Liver (tissue), 9 donors: Measurements from ENCODE around the gene MAPK1IP1L. TPM values are rescaled to one million over a fixed set of nuclear protein-coding genes. Genes with fewer than 3 reads are reported as not detected.

Experiments
- DNase-seq: peaks from one replicate; pipeline ENCODE4 v3.0.0-alpha.2; 2017; ENCODE audit warnings: low spot score
- H3K27ac ChIP-seq, 2 donors: one replicate each; pipeline ENCODE4 v1.7.0; 2013; ENCODE audit warnings: inconsistent platforms in 2 of 2, low read length in 2 of 2, control low read depth in 1 of 2, low read depth in 1 of 2, mild to moderate bottlenecking in 1 of 2
- H3K27me3 ChIP-seq, 4 donors: one replicate each; pipeline versions ENCODE4 v1.6.1 to v1.7.0; 2013; ENCODE audit warnings: low read length in 3 of 4, inconsistent platforms in 1 of 4, mild to moderate bottlenecking in 1 of 4, moderate library complexity in 1 of 4; ENCODE audit not compliant: control insufficient read depth in 4 of 4, insufficient read depth in 4 of 4
- H3K36me3 ChIP-seq, 4 donors: one replicate each; pipeline versions ENCODE4 v1.6.1 to v1.7.0; 2013; ENCODE audit warnings: low read length in 3 of 4, mild to moderate bottlenecking in 3 of 4, low read depth in 1 of 4, moderate library complexity in 1 of 4; ENCODE audit not compliant: control insufficient read depth in 4 of 4, insufficient read depth in 3 of 4
- H3K4me1 ChIP-seq, 4 donors: one replicate each; pipeline versions ENCODE4 v1.6.1 to v1.7.0; 2013; ENCODE audit warnings: low read length in 3 of 4, mild to moderate bottlenecking in 3 of 4, moderate library complexity in 1 of 4; ENCODE audit not compliant: control insufficient read depth in 4 of 4, insufficient read depth in 4 of 4
- H3K4me3 ChIP-seq, 3 donors: one replicate each; pipeline versions ENCODE4 v1.6.1 to v1.7.0; 2013; ENCODE audit warnings: low read length in 3 of 3, control low read depth in 1 of 3, low read depth in 1 of 3, mild to moderate bottlenecking in 1 of 3
- H3K9ac ChIP-seq, 2 donors: one replicate each; pipeline ENCODE4 v1.7.0; 2013; ENCODE audit warnings: low read length in 2 of 2, mild to moderate bottlenecking in 2 of 2, moderate library complexity in 2 of 2, control low read depth in 1 of 2, low read depth in 1 of 2
- H3K9me3 ChIP-seq, 4 donors: one replicate each; pipeline versions ENCODE4 v1.6.1 to v1.7.0; 2013; ENCODE audit warnings: low read length in 3 of 4; ENCODE audit not compliant: control insufficient read depth in 4 of 4
- EGR1 ChIP-seq, 2 donors: IDR thresholded peaks; 2 replicates each; pipeline ENCODE4 v1.6.1; 2016 to 2018; ENCODE audit warnings: antibody characterized with exemption in 2 of 2, low read depth in 2 of 2
- FOXA1 ChIP-seq: IDR thresholded peaks from 2 replicates; pipeline ENCODE4 v1.6.1; 2016; ENCODE audit warnings: antibody characterized with exemption
- FOXA2 ChIP-seq: IDR thresholded peaks from 2 replicates; pipeline ENCODE4 v1.6.1; 2016; ENCODE audit warnings: antibody characterized with exemption
- GABPA ChIP-seq, 2 donors: IDR thresholded peaks in 1 of 2; conservative IDR thresholded peaks in 1 of 2; 2 replicates each; pipeline ENCODE4 v1.6.1; 2016; ENCODE audit warnings: antibody characterized with exemption in 2 of 2, mild to moderate bottlenecking in 1 of 2, moderate library complexity in 1 of 2
- HNF4A ChIP-seq, 2 donors: conservative IDR thresholded peaks; 2 replicates each; pipeline ENCODE4 v1.6.1; 2016; ENCODE audit warnings: antibody characterized with exemption in 2 of 2, mild to moderate bottlenecking in 2 of 2
- HNF4G ChIP-seq: IDR thresholded peaks from 2 replicates; pipeline ENCODE4 v1.6.1; 2016; ENCODE audit warnings: antibody characterized with exemption
- JUND ChIP-seq, 2 donors: IDR thresholded peaks; 2 replicates each; pipeline ENCODE4 v1.6.1; 2016; ENCODE audit warnings: antibody characterized with exemption in 2 of 2
- NR2F2 ChIP-seq: IDR thresholded peaks from 2 replicates; pipeline ENCODE4 v1.6.1; 2016; ENCODE audit warnings: antibody characterized with exemption
- RAD21 ChIP-seq, 2 donors: IDR thresholded peaks; 2 replicates each; pipeline ENCODE4 v1.6.1; 2016; ENCODE audit warnings: antibody characterized with exemption in 2 of 2, mild to moderate bottlenecking in 2 of 2
- RXRA ChIP-seq, 2 donors: IDR thresholded peaks; 2 replicates each; pipeline ENCODE4 v1.6.1; 2017 to 2018; ENCODE audit warnings: antibody characterized with exemption in 2 of 2, mild to moderate bottlenecking in 1 of 2
- SP1 ChIP-seq: IDR thresholded peaks from 2 replicates; pipeline ENCODE4 v1.6.1; 2018; ENCODE audit warnings: antibody characterized with exemption, mild to moderate bottlenecking
- TAF1 ChIP-seq: conservative IDR thresholded peaks from 2 replicates; pipeline ENCODE4 v1.6.1; 2016; ENCODE audit warnings: antibody characterized with exemption, mild to moderate bottlenecking
- YY1 ChIP-seq: IDR thresholded peaks from 2 replicates; pipeline ENCODE4 v1.6.1; 2016; ENCODE audit warnings: antibody characterized with exemption, mild to moderate bottlenecking
- WGBS: extraction: QIAGEN DNeasy Blood & Tissue Kit; methylation state at CpG from one replicate; pipeline ENCODE4 v1.1.7; 2013; 5-methylcytosine and 5-hydroxymethylcytosine counted together
- polyA plus RNA-seq, 2 donors: library from polyadenylated mRNA; stranded (reverse) in 1 of 2; unstranded in 1 of 2; fragments of 200-250 nt in 1 of 2; fragments of >200 nt in 1 of 2; fragmentation: Nextera tagmentation in 1 of 2; extraction: Ambion mirVana in 1 of 2; gene quantifications; one replicate each; pipeline versions ENCODE4 v1.2.1 to v1.2.3, GENCODE V29; 2013 to 2015
- total RNA-seq, 2 donors: library from RNA; depleted of rRNA; stranded (reverse); fragments of >200 nt; gene quantifications; one replicate each; pipeline ENCODE4 v1.2.3, GENCODE V29; 2014
- TF ChIP-seq, protein P1 (sequence below): IDR thresholded peaks from 2 replicates; pipeline ENCODE4 v1.6.1; 2016; ENCODE audit warnings: antibody characterized with exemption
- TF ChIP-seq, protein P2 (sequence below): IDR thresholded peaks from 2 replicates; pipeline ENCODE4 v1.6.1; 2016; ENCODE audit warnings: antibody characterized with exemption, mild to moderate bottlenecking
- TF ChIP-seq, protein P3 (sequence below): fragments of 150-350 bp; IDR thresholded peaks from 2 replicates; pipeline ENCODE4 v1.5.1; 2017; ENCODE audit warnings: improper control_type of control experiment, low read depth, low read length; ENCODE audit not compliant: missing input control
- TF ChIP-seq, protein P4 (sequence below): IDR thresholded peaks from 2 replicates; pipeline ENCODE4 v1.6.1; 2016; ENCODE audit warnings: antibody characterized with exemption
- TF ChIP-seq, protein P5 (sequence below): IDR thresholded peaks from 2 replicates; pipeline ENCODE4 v1.6.1; 2016; ENCODE audit warnings: antibody characterized with exemption
- donor health status: healthy.
- donor health status: healthy.
- donor health status: healthy.
- donor health status: healthy.
- donor health status: healthy.

Gene MAPK1IP1L
- total RNA-seq (10 to 100 TPM; 11.8 to 15.5 TPM), polyA plus RNA-seq (10 to 100 TPM; 19.8 to 25.2 TPM)

DNA sequence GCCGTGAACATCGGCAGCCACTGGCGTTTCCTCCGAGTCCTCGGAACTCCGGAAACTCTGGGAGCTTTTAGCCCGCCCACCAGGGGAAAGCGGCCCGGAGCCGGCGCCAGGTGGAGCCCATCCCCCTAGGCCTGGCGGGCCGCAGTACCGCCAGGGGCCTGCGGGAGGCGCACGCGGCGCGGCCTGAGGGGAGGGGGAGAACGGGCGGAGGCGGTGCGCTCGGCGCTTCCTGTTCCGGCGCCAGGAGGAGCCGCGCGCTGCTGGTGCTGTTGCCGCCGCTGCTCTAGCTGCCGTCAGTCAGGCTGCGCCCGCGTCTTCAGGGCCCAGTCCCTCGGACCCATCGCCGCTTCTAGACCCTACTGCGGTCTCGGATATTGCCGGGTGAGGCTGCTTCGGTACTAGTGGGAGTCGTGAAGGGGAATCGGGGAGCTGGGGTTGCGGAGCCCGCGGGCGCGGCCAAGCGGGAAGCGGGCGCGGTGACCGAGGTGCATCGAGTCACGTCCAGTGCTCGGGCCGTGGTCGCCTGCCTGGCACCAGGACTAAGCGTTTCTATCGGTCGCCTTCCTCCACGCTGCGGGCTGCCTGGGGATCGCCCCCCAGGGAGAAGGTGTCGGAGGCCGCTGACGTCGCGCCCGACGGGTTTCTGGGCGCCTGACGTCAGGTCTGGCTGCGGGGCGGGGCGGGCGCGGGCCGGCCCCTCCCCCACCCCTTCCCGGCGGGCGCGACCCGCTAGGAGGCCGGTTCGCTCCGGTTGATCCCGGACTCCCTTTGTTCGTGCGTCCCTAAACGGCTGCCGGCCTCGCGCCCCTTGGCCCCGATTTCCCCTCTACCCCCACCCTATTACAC lies at the start of gene MAPK1IP1L:
Gene MAPK1IP1L (plus strand): TSS at position 225 of the 846 bp plus-strand sequence. CDS start 10,037 bp downstream, outside the sequence.
- Histone ChIP-seq H3K36me3 (peaks cover 0 to 4% (median 1%) of the 10 kb centered on the region in 4 donors), H3K27me3 (no peaks in the 10 kb centered on the region), H3K9ac (peak within 1 kb of the TSS; percentile 88 to 100), H3K9me3 (no peaks in the 10 kb centered on the region), H3K4me1 (peaks cover 8 to 17% (median 14%) of the 10 kb centered on the region in 4 donors), H3K27ac (peak within 1 kb of the TSS; percentile 97 to 100), H3K4me3 (peak within 1 kb of the TSS; percentile 76 to 96 (median 92))
- TF ChIP-seq, protein P1, sequence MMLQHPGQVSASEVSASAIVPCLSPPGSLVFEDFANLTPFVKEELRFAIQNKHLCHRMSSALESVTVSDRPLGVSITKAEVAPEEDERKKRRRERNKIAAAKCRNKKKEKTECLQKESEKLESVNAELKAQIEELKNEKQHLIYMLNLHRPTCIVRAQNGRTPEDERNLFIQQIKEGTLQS, result no peak
- TF ChIP-seq NR2F2 (no peak), GABPA (IDR thresholded peaks at IDR 0.05 in 1 of 2, conservative IDR thresholded peaks at IDR 0.05 in 1 of 2) (peak; percentile 56 to 86), RXRA (IDR thresholded peaks at IDR 0.05) (peak in 1 of 2 donors; percentile 26), HNF4A (conservative IDR thresholded peaks at IDR 0.05) (peak in 1 of 2 donors; percentile 6), SP1 (peak; percentile 71), FOXA1 (no peak), TAF1 (peak; percentile 89), FOXA2 (no peak), YY1 (peak; percentile 75), RAD21 (IDR thresholded peaks at IDR 0.05) (peak; percentile 62 to 71), EGR1 (IDR thresholded peaks at IDR 0.05; ENCODE audit: low read depth in 2 of 2) (peak; percentile 69), JUND (IDR thresholded peaks at IDR 0.05) (no peak), HNF4G (no peak)
- TF ChIP-seq, protein P2, sequence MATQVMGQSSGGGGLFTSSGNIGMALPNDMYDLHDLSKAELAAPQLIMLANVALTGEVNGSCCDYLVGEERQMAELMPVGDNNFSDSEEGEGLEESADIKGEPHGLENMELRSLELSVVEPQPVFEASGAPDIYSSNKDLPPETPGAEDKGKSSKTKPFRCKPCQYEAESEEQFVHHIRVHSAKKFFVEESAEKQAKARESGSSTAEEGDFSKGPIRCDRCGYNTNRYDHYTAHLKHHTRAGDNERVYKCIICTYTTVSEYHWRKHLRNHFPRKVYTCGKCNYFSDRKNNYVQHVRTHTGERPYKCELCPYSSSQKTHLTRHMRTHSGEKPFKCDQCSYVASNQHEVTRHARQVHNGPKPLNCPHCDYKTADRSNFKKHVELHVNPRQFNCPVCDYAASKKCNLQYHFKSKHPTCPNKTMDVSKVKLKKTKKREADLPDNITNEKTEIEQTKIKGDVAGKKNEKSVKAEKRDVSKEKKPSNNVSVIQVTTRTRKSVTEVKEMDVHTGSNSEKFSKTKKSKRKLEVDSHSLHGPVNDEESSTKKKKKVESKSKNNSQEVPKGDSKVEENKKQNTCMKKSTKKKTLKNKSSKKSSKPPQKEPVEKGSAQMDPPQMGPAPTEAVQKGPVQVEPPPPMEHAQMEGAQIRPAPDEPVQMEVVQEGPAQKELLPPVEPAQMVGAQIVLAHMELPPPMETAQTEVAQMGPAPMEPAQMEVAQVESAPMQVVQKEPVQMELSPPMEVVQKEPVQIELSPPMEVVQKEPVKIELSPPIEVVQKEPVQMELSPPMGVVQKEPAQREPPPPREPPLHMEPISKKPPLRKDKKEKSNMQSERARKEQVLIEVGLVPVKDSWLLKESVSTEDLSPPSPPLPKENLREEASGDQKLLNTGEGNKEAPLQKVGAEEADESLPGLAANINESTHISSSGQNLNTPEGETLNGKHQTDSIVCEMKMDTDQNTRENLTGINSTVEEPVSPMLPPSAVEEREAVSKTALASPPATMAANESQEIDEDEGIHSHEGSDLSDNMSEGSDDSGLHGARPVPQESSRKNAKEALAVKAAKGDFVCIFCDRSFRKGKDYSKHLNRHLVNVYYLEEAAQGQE, result peak; percentile 76
- TF ChIP-seq, protein P3, sequence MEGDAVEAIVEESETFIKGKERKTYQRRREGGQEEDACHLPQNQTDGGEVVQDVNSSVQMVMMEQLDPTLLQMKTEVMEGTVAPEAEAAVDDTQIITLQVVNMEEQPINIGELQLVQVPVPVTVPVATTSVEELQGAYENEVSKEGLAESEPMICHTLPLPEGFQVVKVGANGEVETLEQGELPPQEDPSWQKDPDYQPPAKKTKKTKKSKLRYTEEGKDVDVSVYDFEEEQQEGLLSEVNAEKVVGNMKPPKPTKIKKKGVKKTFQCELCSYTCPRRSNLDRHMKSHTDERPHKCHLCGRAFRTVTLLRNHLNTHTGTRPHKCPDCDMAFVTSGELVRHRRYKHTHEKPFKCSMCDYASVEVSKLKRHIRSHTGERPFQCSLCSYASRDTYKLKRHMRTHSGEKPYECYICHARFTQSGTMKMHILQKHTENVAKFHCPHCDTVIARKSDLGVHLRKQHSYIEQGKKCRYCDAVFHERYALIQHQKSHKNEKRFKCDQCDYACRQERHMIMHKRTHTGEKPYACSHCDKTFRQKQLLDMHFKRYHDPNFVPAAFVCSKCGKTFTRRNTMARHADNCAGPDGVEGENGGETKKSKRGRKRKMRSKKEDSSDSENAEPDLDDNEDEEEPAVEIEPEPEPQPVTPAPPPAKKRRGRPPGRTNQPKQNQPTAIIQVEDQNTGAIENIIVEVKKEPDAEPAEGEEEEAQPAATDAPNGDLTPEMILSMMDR, result peak; percentile 100
- TF ChIP-seq, protein P4, sequence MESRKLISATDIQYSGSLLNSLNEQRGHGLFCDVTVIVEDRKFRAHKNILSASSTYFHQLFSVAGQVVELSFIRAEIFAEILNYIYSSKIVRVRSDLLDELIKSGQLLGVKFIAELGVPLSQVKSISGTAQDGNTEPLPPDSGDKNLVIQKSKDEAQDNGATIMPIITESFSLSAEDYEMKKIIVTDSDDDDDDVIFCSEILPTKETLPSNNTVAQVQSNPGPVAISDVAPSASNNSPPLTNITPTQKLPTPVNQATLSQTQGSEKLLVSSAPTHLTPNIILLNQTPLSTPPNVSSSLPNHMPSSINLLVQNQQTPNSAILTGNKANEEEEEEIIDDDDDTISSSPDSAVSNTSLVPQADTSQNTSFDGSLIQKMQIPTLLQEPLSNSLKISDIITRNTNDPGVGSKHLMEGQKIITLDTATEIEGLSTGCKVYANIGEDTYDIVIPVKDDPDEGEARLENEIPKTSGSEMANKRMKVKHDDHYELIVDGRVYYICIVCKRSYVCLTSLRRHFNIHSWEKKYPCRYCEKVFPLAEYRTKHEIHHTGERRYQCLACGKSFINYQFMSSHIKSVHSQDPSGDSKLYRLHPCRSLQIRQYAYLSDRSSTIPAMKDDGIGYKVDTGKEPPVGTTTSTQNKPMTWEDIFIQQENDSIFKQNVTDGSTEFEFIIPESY, result no peak
- TF ChIP-seq, protein P5, sequence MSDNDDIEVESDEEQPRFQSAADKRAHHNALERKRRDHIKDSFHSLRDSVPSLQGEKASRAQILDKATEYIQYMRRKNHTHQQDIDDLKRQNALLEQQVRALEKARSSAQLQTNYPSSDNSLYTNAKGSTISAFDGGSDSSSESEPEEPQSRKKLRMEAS, result peak; percentile 41
- under 1% methylated on average over 98 of the region's 98 CpGs for WGBS
- peak; percentile 94 for DNase-seq
